OCI-LY3 (cell line): ENCODE results near the gene LCOR.

Experiments used
- H2AFZ ChIP-seq: fragments of 200-600, 300-600 bp; shearing (Covaris generic); 2 replicates; pipeline ENCODE4 v1.6.0; 2014; ENCODE audit warnings: antibody characterized with exemption, low read depth, low read length
- H3K27ac ChIP-seq: fragments of 200-600, 300-600 bp; sonication (generic); 2 replicates; pipeline ENCODE4 v1.5.1; 2014; ENCODE audit warnings: mild to moderate bottlenecking, low read length, moderate library complexity, mixed read lengths
- H3K27me3 ChIP-seq: fragments of 200-600, 300-600 bp; sonication (generic); 2 replicates; pipeline ENCODE4 v1.6.1; 2014; ENCODE audit warnings: low read depth, low read length, mixed read lengths
- H3K36me3 ChIP-seq: fragments of 200-600, 300-600 bp; sonication (generic); replicated peaks from 2 replicates; pipeline ENCODE3; 2014; ENCODE audit warnings: low read depth, low read length, mixed read lengths
- H3K4me1 ChIP-seq: fragments of 300-600, 200-600 bp; sonication (generic); 2 replicates; pipeline ENCODE4 v1.6.1; 2014; ENCODE audit warnings: low read length, mixed read lengths
- H3K4me2 ChIP-seq: fragments of 200-600, 300-600 bp; sonication (generic); 2 replicates; pipeline ENCODE4 v1.6.1; 2014; ENCODE audit warnings: low read length, mixed read lengths
- H3K4me3 ChIP-seq: fragments of 300-600, 200-600 bp; sonication (generic); 2 replicates; pipeline ENCODE4 v1.5.1; 2014; ENCODE audit warnings: antibody characterized with exemption, mild to moderate bottlenecking, low read length, moderate library complexity
- H3K79me2 ChIP-seq: fragments of 300-600, 200-600 bp; shearing (Covaris generic); 2 replicates; pipeline ENCODE4 v1.6.1; 2014; ENCODE audit warnings: mild to moderate bottlenecking, low read length, mixed read lengths
- H3K9ac ChIP-seq: fragments of 300-600, 200-600 bp; shearing (Covaris generic); 2 replicates; pipeline ENCODE4 v1.6.0; 2014; ENCODE audit warnings: mild to moderate bottlenecking, low read length, moderate library complexity
- H3K9me3 ChIP-seq: fragments of 200-600, 300-600 bp; shearing (Covaris generic); 2 replicates; pipeline ENCODE4 v1.6.1; 2014; ENCODE audit warnings: low read length, mixed read lengths; ENCODE audit not compliant: insufficient read depth
- H4K20me1 ChIP-seq: fragments of 200-600, 300-600 bp; sonication (generic); 2 replicates; pipeline ENCODE4 v1.6.1; 2016; ENCODE audit warnings: low read length, mixed read lengths; ENCODE audit not compliant: insufficient read depth
- CTCF ChIP-seq: fragments of 200-600, 300-600 bp; sonication (generic); IDR thresholded peaks from 2 replicates; pipeline ENCODE4 v1.5.1; 2014; ENCODE audit warnings: antibody characterized with exemption, low read length, low read depth
- EZH2phosphoT487 ChIP-seq: fragments of 200-600 bp; shearing (Covaris generic); IDR thresholded peaks from 2 replicates; pipeline ENCODE4 v1.6.1; 2018; ENCODE audit warnings: antibody characterized with exemption, mixed run types, low read depth

LCOR gene

GRCh38 chr10:97010695-97011206 lies 178.7 kb downstream of the LCOR start:
- Histone ChIP-seq H3K4me3 (no peak overlapping the region), H4K20me1 (no peaks in the 10 kb centered on the region), H3K79me2 (no peaks in the 10 kb centered on the region)

GRCh38 chr10:97011397-97011796 lies 179.3 kb downstream of the LCOR start:
- H4K20me1 ChIP-seq = no peaks in the 10 kb centered on the region
- no peaks in the 10 kb centered on the region for H3K36me3 ChIP-seq
- H3K27me3 ChIP-seq = no peaks in the 10 kb centered on the region
- H3K4me3 ChIP-seq = no peak overlapping the region
- H3K9me3 ChIP-seq = 0 out of 2 replicates have a peak, but pooled peaks cover 6% of the 10 kb centered on the region
- no peak overlapping the region for H3K9ac ChIP-seq
- no peak overlapping the region for H3K27ac ChIP-seq
- H3K4me2 ChIP-seq = no peak overlapping the region
- H3K4me1 ChIP-seq = peaks cover 2% of the 10 kb centered on the region; the same call in 1 of the 2 replicates
- H3K79me2 ChIP-seq = no peaks in the 10 kb centered on the region
- TF ChIP-seq EZH2phosphoT487 = no peak
- no peak for TF ChIP-seq CTCF
- H2AFZ ChIP-seq = no peak overlapping the region

More at GRCh38 chr10:97010695-97011206, 178.7 kb downstream of the LCOR start:
- Histone ChIP-seq H3K27me3 (no peaks in the 10 kb centered on the region), H3K4me2 (no peak overlapping the region), H3K9ac (no peak overlapping the region), H3K9me3 (0 out of 2 replicates have a peak, but pooled peaks cover 6% of the 10 kb centered on the region), H3K27ac (no peak overlapping the region), H3K36me3 (no peaks in the 10 kb centered on the region), H3K4me1 (no peaks in the 10 kb centered on the region), H2AFZ (no peak overlapping the region)
- TF ChIP-seq EZH2phosphoT487 = no peak
- no peak for TF ChIP-seq CTCF

GRCh38 chr10:97012470-97012869 lies 180.4 kb downstream of the LCOR start:
- no peak for TF ChIP-seq CTCF
- TF ChIP-seq EZH2phosphoT487 = no peak
- no peak overlapping the region for H3K9ac ChIP-seq

GRCh38 chr10:97013568-97013967 lies 181.5 kb downstream of the LCOR start:
- Histone ChIP-seq H4K20me1 (no peaks in the 10 kb centered on the region), H2AFZ (no peak overlapping the region), H3K27me3 (no peaks in the 10 kb centered on the region), H3K9ac (no peak overlapping the region), H3K4me1 (peaks cover 14% of the 10 kb centered on the region), H3K36me3 (no peaks in the 10 kb centered on the region), H3K9me3 (no peaks in the 10 kb centered on the region), H3K79me2 (no peaks in the 10 kb centered on the region), H3K4me3 (no peak overlapping the region), H3K4me2 (no peak overlapping the region), H3K27ac (no peak overlapping the region)
- TF ChIP-seq EZH2phosphoT487 = no peak
- TF ChIP-seq CTCF = no peak

More at GRCh38 chr10:97012470-97012869, 180.4 kb downstream of the LCOR start:
- Histone ChIP-seq H3K79me2 (no peaks in the 10 kb centered on the region), H3K27me3 (no peaks in the 10 kb centered on the region), H3K4me2 (no peak overlapping the region), H4K20me1 (no peaks in the 10 kb centered on the region), H3K36me3 (no peaks in the 10 kb centered on the region), H3K4me1 (peaks cover 13% of the 10 kb centered on the region), H2AFZ (no peak overlapping the region), H3K4me3 (no peak overlapping the region), H3K9me3 (0 out of 2 replicates have a peak, but pooled peaks cover 2% of the 10 kb centered on the region), H3K27ac (no peak overlapping the region)
